GM18498 (cell line): ENCODE measurements around the gene NRL.

Experiments
- ATAC-seq: cut with Tn5 transposase; IDR thresholded peaks from one replicate; pipeline ENCODE4 v1.9.1; 2021; ENCODE audit warnings: mild to moderate bottlenecking, moderate library complexity; ENCODE audit not compliant: unreplicated experiment

NRL gene

GRCh38 chr14:24114532-24115421 lies at the start of gene NRL, which contains the start of gene DCAF11:
Gene NRL (minus strand): TSS chr14:24114949. CDS start chr14:24082848, 32,101 bp downstream.
Gene DCAF11 (plus strand): TSS chr14:24114777. CDS start chr14:24115595, 818 bp downstream.
- peak; percentile 87 for ATAC-seq

- ATAC-seq: no peak
Measured at GRCh38 chr14:24162093-24162492, 47.3 kb upstream of the NRL start.

- ATAC-seq: peak; percentile 80
Measured at GRCh38 chr14:24160850-24161804, 46.4 kb upstream of the NRL start, which contains the start of gene IRF9. Gene IRF9 (plus strand): TSS chr14:24161265. CDS start chr14:24162145, 880 bp downstream.

GRCh38 chr14:24160499-24160849 lies 45.7 kb upstream of the NRL start:
- ATAC-seq: peak; percentile 13

GRCh38 chr14:24159777-24160498 lies 45.2 kb upstream of the NRL start:
- no peak for ATAC-seq

- ATAC-seq: no peak
Measured at GRCh38 chr14:24157331-24157730, 42.6 kb upstream of the NRL start.

GRCh38 chr14:24156840-24157239 lies 42.1 kb upstream of the NRL start:
- no peak for ATAC-seq

- ATAC-seq: no peak
Measured at GRCh38 chr14:24155100-24155499, 40.4 kb upstream of the NRL start.

GRCh38 chr14:24151404-24152080 lies 36.8 kb upstream of the NRL start:
- ATAC-seq: no peak

GRCh38 chr14:24150993-24151392 lies 36.2 kb upstream of the NRL start:
- no peak for ATAC-seq

GRCh38 chr14:24150567-24150966 lies 35.8 kb upstream of the NRL start:
- ATAC-seq: no peak

GRCh38 chr14:24150061-24150460 lies 35.3 kb upstream of the NRL start:
- ATAC-seq: no peak

GRCh38 chr14:24149302-24149969 lies 34.7 kb upstream of the NRL start:
- no peak for ATAC-seq

- peak; percentile 0 for ATAC-seq
Measured at GRCh38 chr14:24147761-24148428, 33.1 kb upstream of the NRL start.

- peak; percentile 79 for ATAC-seq
Measured at GRCh38 chr14:24146978-24147760, 32.4 kb upstream of the NRL start, which contains the start of gene RNF31. Gene RNF31 (plus strand): TSS chr14:24147498. CDS start chr14:24147699, 201 bp downstream.

- peak; percentile 69 for ATAC-seq
Measured at GRCh38 chr14:24146453-24146977, 31.8 kb upstream of the NRL start, which contains the start of gene PSME2. Gene PSME2 (minus strand): TSS chr14:24146610. CDS start chr14:24146581, 29 bp downstream.

- no peak for ATAC-seq
Measured at GRCh38 chr14:24145690-24146452, 31.1 kb upstream of the NRL start.
